SKM-1 (cell line): ENCODE measurements around the gene ZNF789.
"Not testable (repeated sequence)": the region's sequence is repeated elsewhere in the genome, so short reads cannot be mapped to it uniquely, and the experiment has no call there.

Experiments
- DNase-seq: peaks from one replicate; lab custom pipeline; 2025; ENCODE audit not compliant: unreplicated experiment; lab: John Stamatoyannopoulos, UW

The ZNF789 gene

GRCh38 chr7:99472561-99473314 lies at the start of gene ZNF789:
ZNF789 (plus strand) TSS chr7:99472890; CDS start chr7:99476457, 3,567 bp downstream.
- DNase-seq: peak; percentile 89

GRCh38 chr7:99424932-99425730 lies 47.6 kb upstream of the ZNF789 start:
- DNase-seq: no peak

- no peak for DNase-seq
Observed at GRCh38 chr7:99428972-99429566, 43.6 kb upstream of the ZNF789 start.

GRCh38 chr7:99429756-99430155 lies 42.9 kb upstream of the ZNF789 start:
- no peak for DNase-seq

- DNase-seq: not testable (repeated sequence)
Observed at GRCh38 chr7:99431756-99432540, 40.7 kb upstream of the ZNF789 start.

- no peak for DNase-seq
Observed at GRCh38 chr7:99433158-99433557, 39.5 kb upstream of the ZNF789 start.

- no peak for DNase-seq
Observed at GRCh38 chr7:99437946-99438572, 34.6 kb upstream of the ZNF789 start.

- peak; percentile 88 for DNase-seq
Observed at GRCh38 chr7:99438573-99439480, 33.9 kb upstream of the ZNF789 start, which contains the start of the genes CPSF4 and PTCD1. CPSF4 (plus strand) TSS chr7:99438943; CDS start chr7:99439083, 140 bp downstream. PTCD1 (minus strand) TSS chr7:99438798; CDS start chr7:99435242, 3,556 bp downstream.

- no peak for DNase-seq
Observed at GRCh38 chr7:99440195-99440594, 32.5 kb upstream of the ZNF789 start.

GRCh38 chr7:99446096-99446495 lies 26.6 kb upstream of the ZNF789 start:
- DNase-seq: no peak

- DNase-seq: no peak
Observed at GRCh38 chr7:99447943-99448342, 24.7 kb upstream of the ZNF789 start.

- DNase-seq: no peak
Observed at GRCh38 chr7:99448855-99449254, 23.8 kb upstream of the ZNF789 start.

- DNase-seq: no peak
Observed at GRCh38 chr7:99449326-99449725, 23.4 kb upstream of the ZNF789 start.

- no peak for DNase-seq
Observed at GRCh38 chr7:99451936-99452335, 20.8 kb upstream of the ZNF789 start.

GRCh38 chr7:99452541-99452940 lies 20.1 kb upstream of the ZNF789 start:
- no peak for DNase-seq

- DNase-seq: no peak
Observed at GRCh38 chr7:99453105-99453504, 19.6 kb upstream of the ZNF789 start.

GRCh38 chr7:99455874-99456273 lies 16.8 kb upstream of the ZNF789 start:
- no peak for DNase-seq

GRCh38 chr7:99456288-99456687 lies 16.4 kb upstream of the ZNF789 start:
- DNase-seq: no peak

GRCh38 chr7:99457050-99457649 lies 15.5 kb upstream of the ZNF789 start:
- no peak for DNase-seq
